ENCODE data around the gene CAND2. TPM values are rescaled to one million over a fixed set of nuclear protein-coding genes. Genes with fewer than 3 reads are reported as not detected.
A peak's percentile ranks its signal among the peaks of the same experiment; 100 is the strongest.

The CAND2 gene
- total and polyA plus RNA-seq, 9 of the 15 experiments (the other 6 are each of a cell fraction or from before 2014, with no cell fraction given) = 0.91 to 14.9 (median 4.3) TPM

DNA sequence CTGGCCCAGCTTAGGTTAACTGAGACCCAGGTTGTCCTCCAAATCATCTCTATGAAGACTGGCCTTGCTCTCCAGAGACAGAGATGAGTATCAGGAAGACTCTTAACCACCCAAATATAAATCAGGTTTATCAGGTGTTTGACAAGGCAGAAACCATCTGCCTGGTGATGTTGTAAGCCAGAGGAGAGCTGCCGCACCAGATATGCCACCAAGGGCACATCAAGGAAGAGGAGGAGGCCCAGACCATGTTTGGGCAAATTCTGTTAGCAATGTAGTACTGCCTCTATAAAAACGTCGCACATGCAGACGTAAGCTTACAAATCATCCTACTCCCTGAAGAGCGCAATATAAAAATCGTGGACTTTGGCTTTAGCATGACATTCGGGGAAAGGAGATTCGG is 65.9 kb downstream of the CAND2 start (continued):
- TF ChIP-seq, protein P1, sequence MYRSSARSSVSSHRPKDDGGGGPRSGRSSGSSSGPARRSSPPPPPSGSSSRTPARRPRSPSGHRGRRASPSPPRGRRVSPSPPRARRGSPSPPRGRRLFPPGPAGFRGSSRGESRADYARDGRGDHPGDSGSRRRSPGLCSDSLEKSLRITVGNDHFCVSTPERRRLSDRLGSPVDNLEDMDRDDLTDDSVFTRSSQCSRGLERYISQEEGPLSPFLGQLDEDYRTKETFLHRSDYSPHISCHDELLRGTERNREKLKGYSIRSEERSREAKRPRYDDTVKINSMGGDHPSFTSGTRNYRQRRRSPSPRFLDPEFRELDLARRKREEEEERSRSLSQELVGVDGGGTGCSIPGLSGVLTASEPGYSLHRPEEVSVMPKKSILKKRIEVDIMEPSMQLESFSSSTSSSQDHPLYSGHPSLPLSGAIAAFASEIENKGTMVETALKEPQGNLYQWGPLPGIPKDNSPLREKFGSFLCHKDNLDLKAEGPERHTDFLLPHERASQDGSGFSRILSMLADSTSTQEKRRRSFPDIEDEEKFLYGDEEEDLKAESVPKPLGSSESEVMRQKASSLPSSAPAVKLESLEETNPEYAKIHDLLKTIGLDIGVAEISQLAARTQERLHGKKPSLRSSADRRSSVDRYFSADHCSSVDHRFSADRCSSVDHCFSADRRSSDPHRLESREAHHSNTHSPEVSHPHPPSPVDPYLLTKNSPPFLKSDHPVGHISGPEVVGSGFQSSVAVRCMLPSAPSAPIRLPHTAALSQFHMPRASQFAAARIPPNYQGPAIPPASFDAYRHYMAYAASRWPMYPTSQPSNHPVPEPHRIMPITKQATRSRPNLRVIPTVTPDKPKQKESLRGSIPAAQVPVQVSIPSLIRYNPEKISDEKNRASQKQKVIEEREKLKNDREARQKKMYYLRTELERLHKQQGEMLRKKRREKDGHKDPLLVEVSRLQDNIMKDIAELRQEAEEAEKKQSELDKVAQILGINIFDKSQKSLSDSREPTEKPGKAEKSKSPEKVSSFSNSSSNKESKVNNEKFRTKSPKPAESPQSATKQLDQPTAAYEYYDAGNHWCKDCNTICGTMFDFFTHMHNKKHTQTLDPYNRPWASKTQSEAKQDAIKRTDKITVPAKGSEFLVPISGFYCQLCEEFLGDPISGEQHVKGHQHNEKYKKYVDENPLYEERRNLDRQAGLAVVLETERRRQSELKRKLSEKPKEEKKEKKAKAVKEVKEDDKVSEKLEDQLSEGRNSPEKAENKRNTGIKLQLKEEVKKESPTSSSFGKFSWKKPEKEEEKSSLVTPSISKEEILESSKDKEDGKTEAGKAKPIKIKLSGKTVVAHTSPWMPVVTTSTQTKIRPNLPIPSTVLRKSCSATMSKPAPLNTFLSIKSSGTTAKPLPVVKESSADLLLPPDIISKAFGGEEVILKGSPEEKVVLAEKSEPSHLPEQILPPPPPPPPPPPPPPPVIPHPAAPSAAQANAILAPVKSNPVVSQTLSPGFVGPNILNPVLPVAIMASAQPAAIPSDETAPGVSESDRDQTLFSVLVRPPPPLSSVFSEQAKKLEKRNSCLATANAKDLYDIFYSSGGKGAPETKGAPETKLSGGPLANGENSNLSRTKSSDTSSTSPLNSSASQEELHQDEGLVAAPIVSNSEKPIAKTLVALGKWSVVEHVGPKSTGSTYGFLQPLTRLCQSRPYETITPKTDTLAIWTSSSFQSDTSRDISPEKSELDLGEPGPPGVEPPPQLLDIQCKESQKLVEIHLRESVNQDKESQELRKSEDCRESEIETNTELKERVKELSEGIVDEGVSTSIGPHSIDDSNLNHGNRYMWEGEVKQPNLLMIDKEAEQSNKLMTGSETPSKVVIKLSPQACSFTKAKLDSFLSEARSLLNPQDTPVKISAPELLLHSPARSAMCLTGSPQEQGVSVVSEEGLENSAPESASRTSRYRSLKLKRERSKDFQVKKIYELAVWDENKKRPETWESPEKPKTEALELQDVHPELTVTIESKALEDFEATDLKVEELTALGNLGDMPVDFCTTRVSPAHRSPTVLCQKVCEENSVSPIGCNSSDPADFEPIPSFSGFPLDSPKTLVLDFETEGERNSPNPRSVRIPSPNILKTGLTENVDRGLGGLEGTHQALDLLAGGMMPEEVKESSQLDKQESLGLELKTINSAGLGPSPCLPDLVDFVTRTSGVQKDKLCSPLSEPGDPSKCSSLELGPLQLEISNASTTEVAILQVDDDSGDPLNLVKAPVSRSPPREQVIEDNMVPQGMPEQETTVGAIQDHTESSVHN (IDR thresholded peaks at IDR 0.05; ENCODE audit: borderline replicate concordance in 1 of 2, low read depth in 1 of 2) = no peak
- no peak for TF ChIP-seq ZNF431 (CRISPR knock-in tag; IDR thresholded peaks at IDR 0.05)
- TF ChIP-seq, protein P2, sequence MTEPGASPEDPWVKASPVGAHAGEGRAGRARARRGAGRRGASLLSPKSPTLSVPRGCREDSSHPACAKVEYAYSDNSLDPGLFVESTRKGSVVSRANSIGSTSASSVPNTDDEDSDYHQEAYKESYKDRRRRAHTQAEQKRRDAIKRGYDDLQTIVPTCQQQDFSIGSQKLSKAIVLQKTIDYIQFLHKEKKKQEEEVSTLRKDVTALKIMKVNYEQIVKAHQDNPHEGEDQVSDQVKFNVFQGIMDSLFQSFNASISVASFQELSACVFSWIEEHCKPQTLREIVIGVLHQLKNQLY (CRISPR knock-in tag; conservative IDR thresholded peaks at IDR 0.05) = no peak
- TF ChIP-seq, protein P3, sequence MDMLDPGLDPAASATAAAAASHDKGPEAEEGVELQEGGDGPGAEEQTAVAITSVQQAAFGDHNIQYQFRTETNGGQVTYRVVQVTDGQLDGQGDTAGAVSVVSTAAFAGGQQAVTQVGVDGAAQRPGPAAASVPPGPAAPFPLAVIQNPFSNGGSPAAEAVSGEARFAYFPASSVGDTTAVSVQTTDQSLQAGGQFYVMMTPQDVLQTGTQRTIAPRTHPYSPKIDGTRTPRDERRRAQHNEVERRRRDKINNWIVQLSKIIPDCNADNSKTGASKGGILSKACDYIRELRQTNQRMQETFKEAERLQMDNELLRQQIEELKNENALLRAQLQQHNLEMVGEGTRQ (CRISPR knock-in tag; IDR thresholded peaks at IDR 0.05) = no peak
- no peak for TF ChIP-seq ZNF347 (CRISPR knock-in tag; IDR thresholded peaks at IDR 0.05; ENCODE audit: low read depth)
- TF ChIP-seq, protein P4, sequence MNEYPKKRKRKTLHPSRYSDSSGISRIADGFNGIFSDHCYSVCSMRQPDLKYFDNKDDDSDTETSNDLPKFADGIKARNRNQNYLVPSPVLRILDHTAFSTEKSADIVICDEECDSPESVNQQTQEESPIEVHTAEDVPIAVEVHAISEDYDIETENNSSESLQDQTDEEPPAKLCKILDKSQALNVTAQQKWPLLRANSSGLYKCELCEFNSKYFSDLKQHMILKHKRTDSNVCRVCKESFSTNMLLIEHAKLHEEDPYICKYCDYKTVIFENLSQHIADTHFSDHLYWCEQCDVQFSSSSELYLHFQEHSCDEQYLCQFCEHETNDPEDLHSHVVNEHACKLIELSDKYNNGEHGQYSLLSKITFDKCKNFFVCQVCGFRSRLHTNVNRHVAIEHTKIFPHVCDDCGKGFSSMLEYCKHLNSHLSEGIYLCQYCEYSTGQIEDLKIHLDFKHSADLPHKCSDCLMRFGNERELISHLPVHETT (CRISPR knock-in tag; conservative IDR thresholded peaks at IDR 0.05 in 1 of 2, IDR thresholded peaks at IDR 0.05 in 1 of 2) = 0 out of 4 replicates have a peak, but pooled peaks of 1 of the 2 experiments have one; percentile 49
- TF ChIP-seq, protein P5, sequence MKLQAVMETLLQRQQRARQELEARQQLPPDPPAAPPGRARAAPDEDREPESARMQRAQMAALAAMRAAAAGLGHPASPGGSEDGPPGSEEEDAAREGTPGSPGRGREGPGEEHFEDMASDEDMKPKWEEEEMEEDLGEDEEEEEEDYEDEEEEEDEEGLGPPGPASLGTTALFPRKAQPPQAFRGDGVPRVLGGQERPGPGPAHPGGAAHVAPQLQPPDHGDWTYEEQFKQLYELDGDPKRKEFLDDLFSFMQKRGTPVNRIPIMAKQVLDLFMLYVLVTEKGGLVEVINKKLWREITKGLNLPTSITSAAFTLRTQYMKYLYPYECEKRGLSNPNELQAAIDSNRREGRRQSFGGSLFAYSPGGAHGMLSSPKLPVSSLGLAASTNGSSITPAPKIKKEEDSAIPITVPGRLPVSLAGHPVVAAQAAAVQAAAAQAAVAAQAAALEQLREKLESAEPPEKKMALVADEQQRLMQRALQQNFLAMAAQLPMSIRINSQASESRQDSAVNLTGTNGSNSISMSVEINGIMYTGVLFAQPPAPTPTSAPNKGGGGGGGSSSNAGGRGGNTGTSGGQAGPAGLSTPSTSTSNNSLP (IDR thresholded peaks at IDR 0.05; ENCODE audit: borderline replicate concordance, low read depth, low read length) = no peak
- TF ChIP-seq ZSCAN32 (CRISPR knock-in tag; IDR thresholded peaks at IDR 0.05) = no peak
- TF ChIP-seq TCF3 (CRISPR knock-in tag; IDR thresholded peaks at IDR 0.05) = peak; percentile 49
- TF ChIP-seq, protein P6, sequence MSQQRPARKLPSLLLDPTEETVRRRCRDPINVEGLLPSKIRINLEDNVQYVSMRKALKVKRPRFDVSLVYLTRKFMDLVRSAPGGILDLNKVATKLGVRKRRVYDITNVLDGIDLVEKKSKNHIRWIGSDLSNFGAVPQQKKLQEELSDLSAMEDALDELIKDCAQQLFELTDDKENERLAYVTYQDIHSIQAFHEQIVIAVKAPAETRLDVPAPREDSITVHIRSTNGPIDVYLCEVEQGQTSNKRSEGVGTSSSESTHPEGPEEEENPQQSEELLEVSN (IDR thresholded peaks at IDR 0.05; ENCODE audit: borderline replicate concordance in 1 of 2, extremely low read depth in 1 of 2, insufficient read depth in 1 of 2, insufficient read length in 1 of 2, low read depth in 1 of 2, low read length in 1 of 2, poor library complexity in 1 of 2, severe bottlenecking in 1 of 2) = no peak
- TF ChIP-seq GTF2E2 (tag; IDR thresholded peaks at IDR 0.05) = no peak
- TF ChIP-seq ARID2 (IDR thresholded peaks at IDR 0.05) = no peak

Measured in K562 (cell line).